GM06990 (cell line): ENCODE measurements around the gene ORC3.

Experiments
- DNase-seq: peaks from one replicate; pipeline ENCODE4 v3.0.0-alpha.2; 2011; ENCODE audit not compliant: insufficient read length; ENCODE audit errors: extremely low read depth
- H3K27me3 ChIP-seq: replicated peaks from 2 replicates; pipeline ENCODE4 v1.6.0; 2011; ENCODE audit warnings: low read length; ENCODE audit not compliant: control insufficient read depth, insufficient read depth
- H3K36me3 ChIP-seq: 2 replicates; pipeline ENCODE4 v1.5.1; 2011; ENCODE audit warnings: low read length; ENCODE audit not compliant: control insufficient read depth, insufficient read depth
- H3K4me3 ChIP-seq: replicated peaks from 2 replicates; pipeline ENCODE4 v1.5.1; 2011; ENCODE audit warnings: low read depth, mild to moderate bottlenecking, control low read depth, low read length
- CTCF ChIP-seq: IDR thresholded peaks from 2 replicates; pipeline ENCODE4 v1.5.1; 2011; ENCODE audit warnings: low read length, control low read depth, mild to moderate bottlenecking, inconsistent platforms; ENCODE audit not compliant: insufficient read depth, poor library complexity, severe bottlenecking

Gene ORC3

GRCh38 chr6:87544474-87544735 is 45.5 kb upstream of the ORC3 start:
- TF ChIP-seq CTCF = no peak
- H3K27me3 ChIP-seq = no peaks in the 10 kb centered on the region
- no peak overlapping the region for H3K4me3 ChIP-seq
- H3K36me3 ChIP-seq = peaks cover 2% of the 10 kb centered on the region
- DNase-seq = no peak

- H3K36me3 ChIP-seq = no peaks in the 10 kb centered on the region; the same call in 1 of the 2 replicates
- no peak for DNase-seq
Observed at GRCh38 chr6:87551799-87552198, 38.1 kb upstream of the ORC3 start.

GRCh38 chr6:87553159-87553765 is 36.7 kb upstream of the ORC3 start:
- Histone ChIP-seq H3K27me3 (no peaks in the 10 kb centered on the region), H3K36me3 (no peaks in the 10 kb centered on the region; the same call in 1 of the 2 replicates), H3K4me3 (no peak overlapping the region)
- TF ChIP-seq CTCF = no peak
- DNase-seq = no peak

More at GRCh38 chr6:87551799-87552198, 38.1 kb upstream of the ORC3 start:
- H3K4me3 ChIP-seq = no peak overlapping the region
- no peak for TF ChIP-seq CTCF
- H3K27me3 ChIP-seq = no peaks in the 10 kb centered on the region

GRCh38 chr6:87555506-87555905 is 34.4 kb upstream of the ORC3 start:
- Histone ChIP-seq H3K27me3 (no peaks in the 10 kb centered on the region), H3K4me3 (no peak overlapping the region), H3K36me3 (no peaks in the 10 kb centered on the region; the same call in 1 of the 2 replicates)
- no peak for TF ChIP-seq CTCF
- no peak for DNase-seq

- no peak overlapping the region for H3K4me3 ChIP-seq
- TF ChIP-seq CTCF = no peak
- DNase-seq = no peak
- H3K27me3 ChIP-seq = no peaks in the 10 kb centered on the region
- H3K36me3 ChIP-seq = peaks cover 2% of the 10 kb centered on the region
Observed at GRCh38 chr6:87558446-87558845, 31.5 kb upstream of the ORC3 start.

- Histone ChIP-seq H3K4me3 (no peak overlapping the region), H3K36me3 (peaks cover 2% of the 10 kb centered on the region), H3K27me3 (no peaks in the 10 kb centered on the region)
- no peak for DNase-seq
- TF ChIP-seq CTCF = no peak
Observed at GRCh38 chr6:87561017-87561416, 28.9 kb upstream of the ORC3 start.
